GM21367 (cell line): ENCODE measurements around the gene GALR3.
"Not testable (repeated sequence)": the region's sequence is repeated elsewhere in the genome, so short reads cannot be mapped to it uniquely, and the experiment has no call there.

Experiments used
- ATAC-seq: cut with Tn5 transposase; IDR thresholded peaks from one replicate; pipeline ENCODE4 v1.9.1; 2021; ENCODE audit not compliant: unreplicated experiment

Gene GALR3, protein sequence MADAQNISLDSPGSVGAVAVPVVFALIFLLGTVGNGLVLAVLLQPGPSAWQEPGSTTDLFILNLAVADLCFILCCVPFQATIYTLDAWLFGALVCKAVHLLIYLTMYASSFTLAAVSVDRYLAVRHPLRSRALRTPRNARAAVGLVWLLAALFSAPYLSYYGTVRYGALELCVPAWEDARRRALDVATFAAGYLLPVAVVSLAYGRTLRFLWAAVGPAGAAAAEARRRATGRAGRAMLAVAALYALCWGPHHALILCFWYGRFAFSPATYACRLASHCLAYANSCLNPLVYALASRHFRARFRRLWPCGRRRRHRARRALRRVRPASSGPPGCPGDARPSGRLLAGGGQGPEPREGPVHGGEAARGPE

DNA sequence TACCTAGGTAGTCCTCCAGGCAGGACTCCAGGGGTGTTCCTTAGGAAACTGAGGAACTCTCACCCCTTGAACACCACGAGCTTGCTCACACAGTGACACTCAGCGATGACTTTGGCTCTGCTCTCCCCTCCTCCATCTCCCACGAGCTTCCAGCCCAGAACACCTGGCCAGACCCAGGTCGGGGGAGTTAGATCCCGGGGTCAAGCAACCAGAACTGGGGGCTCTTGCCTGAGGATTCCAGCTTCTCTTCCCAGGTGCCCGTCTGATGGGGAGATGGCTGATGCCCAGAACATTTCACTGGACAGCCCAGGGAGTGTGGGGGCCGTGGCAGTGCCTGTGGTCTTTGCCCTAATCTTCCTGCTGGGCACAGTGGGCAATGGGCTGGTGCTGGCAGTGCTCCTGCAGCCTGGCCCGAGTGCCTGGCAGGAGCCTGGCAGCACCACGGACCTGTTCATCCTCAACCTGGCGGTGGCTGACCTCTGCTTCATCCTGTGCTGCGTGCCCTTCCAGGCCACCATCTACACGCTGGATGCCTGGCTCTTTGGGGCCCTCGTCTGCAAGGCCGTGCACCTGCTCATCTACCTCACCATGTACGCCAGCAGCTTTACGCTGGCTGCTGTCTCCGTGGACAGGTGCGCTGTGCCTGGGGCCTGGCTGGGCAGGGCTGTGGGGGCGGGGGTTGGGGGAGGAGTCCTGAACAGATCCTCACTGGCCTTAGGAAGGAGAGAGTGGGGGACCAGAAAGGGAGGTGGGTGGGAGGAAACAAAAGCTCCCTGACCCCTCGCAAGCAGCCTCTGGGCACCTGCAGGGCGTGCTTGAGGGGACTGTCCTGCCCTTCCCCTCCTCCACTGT lies at the start of gene GALR3:
Gene GALR3, plus strand, starts transcription at position 249 of the 852 bp plus-strand sequence. Its CDS starts 25 bp downstream, at position 274.
- ATAC-seq, result no peak

DNA sequence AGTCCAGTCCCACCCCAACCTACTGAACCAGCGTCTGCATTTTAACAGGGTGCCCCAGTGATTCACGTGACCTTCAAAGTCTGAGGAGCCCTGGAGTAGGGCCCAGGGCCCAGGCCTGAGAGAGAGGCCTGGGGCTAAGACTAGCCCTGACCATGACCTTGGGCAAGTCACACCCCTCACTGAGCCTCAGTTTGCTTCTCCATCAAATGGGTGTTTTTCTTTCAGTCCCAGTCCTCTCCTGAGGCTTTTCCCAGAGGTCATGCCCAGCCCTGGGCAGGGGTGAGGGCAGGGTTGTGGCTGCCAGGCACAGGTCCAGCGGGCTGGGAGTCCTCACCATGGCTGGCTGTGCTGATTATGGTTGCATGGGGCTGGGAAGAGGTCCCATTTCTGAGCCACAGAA lies 48.5 kb upstream of the GALR3 start:
- ATAC-seq, result no peak

DNA sequence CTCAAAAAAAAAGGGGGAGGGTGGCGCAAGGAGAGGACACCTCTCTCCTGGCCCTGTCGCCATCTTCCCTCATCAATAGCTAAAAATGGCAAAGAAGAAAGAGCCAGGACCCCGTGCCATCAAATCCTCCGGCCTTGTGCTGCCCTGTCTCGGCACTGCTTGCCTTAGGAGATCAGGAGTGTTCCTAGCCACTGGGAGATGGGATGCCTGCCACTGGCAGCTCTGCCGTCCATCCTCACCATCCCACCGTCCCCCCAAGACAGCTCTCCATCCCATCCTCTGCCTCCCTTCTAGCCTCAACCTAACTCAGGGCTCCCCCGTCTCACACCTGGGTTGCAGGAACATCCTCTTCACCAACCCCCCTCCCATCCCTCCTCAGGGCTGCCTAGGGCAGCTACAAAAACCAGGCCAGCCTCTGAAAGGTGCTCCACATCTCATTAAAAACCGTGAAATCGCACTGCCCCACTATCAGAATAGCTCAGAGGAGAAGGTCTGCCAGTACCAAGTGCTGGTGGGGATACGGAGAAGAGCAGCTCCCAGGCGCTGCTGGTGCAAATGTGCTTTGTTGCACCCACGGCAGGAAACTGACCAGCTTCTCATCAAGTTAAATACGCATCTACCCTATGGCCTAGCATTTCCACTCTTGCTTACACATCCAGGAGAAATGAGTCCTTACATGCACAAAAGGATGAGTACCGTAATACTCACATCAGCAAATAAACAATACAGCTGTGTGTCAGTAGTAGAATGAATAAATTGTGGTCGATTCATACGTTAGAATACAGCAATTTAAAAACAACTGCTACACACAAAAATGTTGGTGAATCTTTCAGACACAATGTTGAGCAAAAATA lies 47.2 kb upstream of the GALR3 start:
- no peak for ATAC-seq

DNA sequence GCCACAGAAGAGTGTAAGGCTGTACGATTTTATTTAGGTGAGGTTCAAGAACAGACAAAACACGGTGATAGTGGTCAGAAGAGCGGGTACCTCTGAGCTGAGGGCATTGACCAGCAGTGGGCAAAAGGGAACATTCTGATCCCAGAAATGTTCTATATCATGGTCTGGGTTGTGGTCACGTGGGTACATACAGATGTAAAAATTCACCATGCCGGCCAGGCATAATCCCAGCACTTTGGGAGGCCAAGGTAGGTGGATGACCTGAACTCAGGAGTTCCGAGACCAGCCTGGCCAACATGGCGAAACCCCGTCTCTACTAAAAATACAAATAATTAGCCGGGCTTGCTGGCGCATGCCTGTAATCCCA lies 46.6 kb upstream of the GALR3 start:
- ATAC-seq, result no peak

DNA sequence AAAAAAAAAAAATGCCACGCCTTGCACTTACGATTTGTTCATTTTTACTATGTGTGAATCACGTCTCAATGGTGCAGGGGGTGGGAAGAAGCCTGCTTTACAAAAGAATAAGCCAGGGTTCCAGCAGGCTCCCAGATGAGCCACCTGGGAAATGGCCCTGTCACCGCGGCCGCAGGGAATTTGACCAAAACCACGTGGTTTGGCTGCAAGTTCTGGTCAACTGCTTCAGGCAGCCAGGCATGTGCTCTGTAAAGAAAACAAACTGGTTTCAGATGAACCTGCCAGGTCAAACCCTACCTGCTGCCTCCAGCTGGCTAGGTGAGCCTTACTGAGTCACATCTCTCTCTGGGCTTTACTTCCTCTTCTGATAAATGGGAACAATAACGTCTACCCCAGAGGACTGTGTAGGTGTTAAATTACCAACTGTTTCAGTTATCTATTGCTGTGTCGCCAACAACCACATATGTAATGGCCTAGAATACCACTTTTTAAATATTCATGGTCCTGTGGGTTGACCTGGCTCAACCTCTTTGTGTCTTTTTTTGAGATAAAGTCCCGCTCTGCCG lies 46.0 kb upstream of the GALR3 start:
- ATAC-seq, result no peak

DNA sequence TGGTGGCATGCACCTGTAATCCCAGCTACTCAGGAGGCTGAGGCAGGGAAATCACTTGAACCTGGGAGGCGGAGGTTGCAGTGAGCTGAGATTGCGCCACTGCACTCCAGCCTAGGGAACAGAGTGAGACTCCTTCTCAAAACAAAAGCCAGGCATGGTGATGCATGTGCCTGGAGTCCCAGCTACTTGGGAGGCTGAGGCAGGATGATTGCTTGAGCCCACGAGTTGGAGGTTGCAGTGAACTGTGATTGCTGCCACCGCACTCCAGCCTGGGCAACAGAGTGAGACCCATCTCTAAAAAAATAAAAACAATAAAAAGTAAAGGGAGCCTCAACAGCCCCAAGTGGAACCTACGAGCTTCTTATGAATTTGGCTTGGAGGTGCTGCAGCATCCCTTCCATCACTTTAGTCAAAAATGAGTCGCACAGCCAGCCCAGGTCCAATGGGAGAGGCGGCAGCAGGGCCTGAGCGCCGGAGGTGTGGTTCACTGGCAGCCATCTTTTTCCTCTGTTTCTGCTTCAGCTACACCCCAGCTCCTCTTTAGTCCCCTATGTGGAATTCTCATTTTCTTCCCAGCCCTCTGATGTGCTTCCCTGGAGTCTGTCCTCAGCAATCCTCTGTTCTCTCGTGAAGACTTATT lies 44.7 kb upstream of the GALR3 start:
- ATAC-seq, result no peak

DNA sequence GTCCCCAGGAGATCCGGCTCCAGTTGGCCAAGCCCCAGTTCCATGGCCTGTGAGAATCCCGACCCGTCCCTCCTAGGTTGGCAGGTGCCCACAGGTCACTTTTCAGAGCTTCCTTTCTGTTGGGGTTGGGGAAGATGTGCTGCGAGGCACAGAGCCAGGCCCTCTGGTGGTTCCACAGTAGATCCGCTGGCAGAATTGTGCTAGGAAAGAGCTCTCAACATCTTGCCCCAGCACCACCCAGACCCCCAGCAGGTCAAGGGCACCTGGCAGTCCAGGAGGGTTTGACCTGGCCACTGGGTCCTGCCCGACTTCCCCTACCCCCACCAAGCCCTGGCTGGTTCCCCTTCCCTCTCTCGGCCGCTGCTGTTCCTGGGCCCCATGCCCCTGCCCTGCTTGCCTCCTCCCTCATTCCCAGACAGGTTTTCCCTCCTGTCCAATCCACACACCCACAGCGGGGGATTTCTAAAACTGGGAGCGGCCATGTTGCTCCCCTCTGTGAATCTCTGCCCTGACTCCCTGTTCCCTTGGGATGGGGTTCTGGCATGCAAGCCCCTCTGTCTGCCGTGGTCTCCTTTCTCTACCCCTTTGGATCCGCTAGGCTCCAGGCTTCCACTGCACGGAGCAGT lies 41.6 kb upstream of the GALR3 start:
- ATAC-seq, result no peak

DNA sequence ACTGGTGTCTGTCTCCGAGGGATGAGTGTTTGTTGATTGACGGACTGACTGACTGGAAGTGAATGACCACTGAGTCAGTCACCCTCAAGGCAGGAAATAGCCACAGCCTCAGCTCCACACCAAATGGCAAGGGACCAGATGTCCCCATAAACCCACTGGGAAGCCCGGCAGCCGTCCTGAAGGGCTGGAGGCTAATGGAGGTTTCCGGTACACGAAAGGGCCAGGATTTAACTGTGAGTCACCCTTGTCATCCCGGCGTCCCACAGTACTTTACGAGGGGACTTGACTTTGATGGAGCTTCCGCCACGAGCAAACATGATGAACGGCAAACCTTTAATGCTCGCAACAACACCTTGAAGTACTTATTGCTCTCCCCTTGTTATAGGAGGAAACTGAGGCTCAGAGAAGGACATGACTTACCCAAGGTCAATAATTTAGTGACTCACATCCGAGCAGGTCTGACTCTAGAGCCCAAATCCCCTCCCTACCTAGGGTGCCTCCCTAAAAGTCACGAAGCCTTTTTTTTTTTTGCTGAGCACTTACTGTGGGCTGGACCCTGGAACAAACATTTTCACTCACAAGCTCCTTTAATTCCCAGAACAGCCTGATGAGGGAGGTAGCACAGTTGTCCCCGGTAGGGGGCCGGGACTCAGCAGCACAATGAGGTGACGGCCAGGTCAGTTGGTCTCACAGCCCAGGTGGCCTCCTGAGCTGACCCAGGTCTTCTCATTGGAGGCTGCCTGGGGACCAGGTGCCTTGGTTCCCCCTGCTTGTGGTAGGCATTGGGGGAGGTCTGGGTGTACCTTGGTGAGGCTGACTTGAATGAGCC lies 40.6 kb upstream of the GALR3 start:
- ATAC-seq, result no peak

DNA sequence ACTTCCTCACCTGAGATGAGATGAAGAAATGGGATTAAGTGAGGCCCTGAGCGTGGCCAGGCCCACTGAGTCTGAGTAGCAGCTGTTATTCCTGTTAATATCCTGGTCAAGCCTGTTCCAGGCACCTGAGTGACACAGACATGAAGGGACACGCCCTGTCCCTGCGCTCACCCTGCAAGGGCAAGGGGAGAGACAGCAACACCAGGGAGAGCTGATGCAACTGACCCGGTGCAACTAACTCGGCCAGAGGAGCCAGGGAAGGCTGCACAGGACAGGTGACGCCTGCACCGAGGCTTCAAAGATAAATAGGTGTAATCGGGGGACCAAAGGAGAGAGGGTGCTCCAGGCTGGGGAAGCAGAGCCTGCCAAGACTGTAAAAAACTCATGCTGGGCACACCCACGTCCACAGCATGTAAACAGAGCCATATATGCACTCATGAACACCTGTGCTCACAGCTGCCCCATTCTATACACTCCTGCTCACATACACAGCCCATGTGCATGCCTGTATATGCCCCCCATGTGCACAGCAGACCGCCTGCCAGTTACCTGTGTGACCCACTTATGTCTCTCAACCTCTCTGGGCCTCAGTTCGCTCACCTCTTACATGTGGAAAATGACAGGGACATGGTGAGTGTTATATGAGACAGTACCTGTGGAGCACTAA lies 38.2 kb upstream of the GALR3 start:
- no peak for ATAC-seq

DNA sequence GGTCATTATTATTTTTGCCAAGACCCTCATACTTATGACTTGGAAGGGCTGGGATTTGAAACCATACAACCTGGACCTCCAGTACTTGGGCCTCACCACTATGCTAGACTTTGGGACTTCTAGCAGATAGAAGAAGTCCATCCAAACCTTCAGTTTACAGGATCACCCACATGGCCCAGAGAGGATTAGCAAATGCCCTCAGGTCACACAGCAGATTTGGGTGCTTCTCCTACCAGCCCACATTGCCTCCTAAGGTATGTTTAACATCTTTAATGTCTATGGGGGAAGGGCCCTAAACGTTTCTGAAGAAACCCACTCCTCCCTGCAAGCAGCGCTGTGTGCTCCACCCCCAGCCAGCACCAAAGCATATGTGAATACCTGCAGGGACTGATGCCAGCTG lies 32.9 kb upstream of the GALR3 start:
- ATAC-seq, result no peak

DNA sequence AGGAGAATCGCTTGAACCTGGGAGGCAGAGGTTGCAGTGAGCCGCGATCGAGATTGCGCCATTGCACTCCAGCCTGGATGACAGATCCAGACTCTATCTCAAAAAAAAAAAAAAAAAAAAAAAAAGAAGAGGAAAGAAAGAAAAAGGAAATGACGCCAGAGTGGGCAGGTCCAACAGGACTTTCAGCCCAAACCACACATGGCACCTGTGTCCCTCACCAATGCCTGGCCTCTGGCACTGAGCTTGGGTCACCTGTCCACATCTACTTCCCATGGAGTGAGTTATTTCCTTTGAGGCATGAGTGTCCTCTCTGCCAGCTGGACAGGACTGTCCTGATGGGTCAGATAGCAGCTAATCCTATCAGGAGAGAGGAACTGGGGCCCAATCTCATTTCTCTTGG lies 30.7 kb upstream of the GALR3 start:
- ATAC-seq, result no peak

DNA sequence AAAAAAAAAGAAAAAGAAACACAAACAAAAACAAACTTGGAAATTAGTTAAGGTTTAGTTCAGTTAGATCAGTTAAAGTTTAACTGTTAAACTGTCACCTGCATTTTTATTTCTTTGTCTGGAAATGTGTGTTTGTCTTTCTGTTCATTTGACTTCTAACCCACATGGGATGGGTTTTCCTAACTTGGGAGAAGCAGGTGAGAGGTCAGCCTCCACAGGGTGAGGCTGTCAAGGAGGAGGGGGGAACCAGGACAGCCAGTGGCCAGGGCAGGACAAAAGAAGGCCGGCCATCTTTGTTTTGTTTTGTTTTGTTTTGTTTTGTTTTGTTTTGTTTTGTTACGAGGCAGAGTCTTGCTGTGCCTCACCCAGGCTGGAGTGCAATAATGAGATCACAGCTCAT lies 28.8 kb upstream of the GALR3 start:
- no peak for ATAC-seq

DNA sequence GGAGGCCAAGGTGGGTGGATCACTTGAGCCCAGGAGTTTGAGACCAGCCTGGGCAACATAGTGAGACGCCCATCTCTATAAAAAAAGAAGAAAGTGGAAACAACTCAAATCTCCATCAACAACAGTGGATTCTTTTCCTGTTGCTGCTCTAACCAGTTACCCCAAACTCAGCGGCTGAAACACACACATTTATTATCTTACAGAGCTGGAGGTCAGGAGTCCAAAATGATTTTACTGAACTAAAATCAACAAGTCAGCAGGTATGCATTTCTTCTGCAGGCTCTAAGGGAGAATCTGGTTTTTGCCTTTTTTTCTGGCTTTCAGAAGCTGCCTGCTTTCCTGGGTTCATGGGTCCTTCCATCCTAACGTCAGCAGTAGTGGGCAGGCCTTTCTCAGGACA lies 27.1 kb upstream of the GALR3 start:
- no peak for ATAC-seq

DNA sequence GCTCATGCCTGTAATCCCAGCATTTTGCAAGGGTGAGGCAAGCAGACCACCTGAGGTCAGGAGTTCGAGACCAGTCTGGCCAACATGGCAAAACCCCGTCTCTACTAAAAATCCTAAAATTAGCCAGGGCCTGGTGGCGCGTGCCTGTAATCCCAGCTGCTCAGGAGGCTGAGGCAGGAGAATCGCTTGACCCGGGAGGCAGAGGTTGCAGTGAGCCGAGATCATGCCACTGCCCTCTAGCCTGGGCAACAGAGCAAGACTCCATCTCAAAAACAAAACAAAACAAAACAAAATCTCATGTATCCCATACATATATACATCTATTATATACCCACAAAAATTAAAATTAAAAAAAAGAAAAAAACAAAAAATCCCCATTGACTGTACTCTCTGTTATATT lies 25.9 kb upstream of the GALR3 start:
- ATAC-seq, result not testable (repeated sequence)

DNA sequence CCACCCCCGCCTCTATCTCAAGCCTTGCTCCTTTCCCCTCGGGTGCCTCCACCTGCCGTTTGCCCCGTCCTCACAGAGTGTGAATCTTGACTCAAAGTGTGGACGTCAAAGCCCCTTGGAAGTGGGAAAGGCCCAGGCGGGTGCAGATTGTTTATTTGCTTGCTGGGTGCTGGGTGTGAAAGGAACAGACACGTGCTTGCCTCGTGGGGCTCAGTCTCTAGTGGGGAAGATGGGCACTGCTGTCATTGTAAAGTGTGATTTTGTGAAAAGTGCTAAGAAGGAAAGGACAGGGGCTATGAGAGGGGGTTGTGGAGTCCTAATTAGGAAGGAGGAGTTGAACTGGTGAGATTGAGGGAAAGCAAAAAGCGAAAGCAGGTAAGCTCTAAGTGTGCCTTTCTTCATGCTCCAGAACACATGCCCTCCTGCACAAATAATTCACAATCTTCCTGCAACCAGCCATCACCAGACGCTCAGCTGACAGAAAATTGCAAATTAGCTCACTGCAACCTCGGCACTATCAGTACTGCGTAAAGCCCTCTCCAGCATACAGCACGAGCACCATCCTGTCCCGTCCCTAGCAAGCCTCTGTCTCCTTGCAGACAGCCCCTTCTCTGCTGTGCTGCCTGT lies 25.2 kb upstream of the GALR3 start:
- ATAC-seq, result no peak

DNA sequence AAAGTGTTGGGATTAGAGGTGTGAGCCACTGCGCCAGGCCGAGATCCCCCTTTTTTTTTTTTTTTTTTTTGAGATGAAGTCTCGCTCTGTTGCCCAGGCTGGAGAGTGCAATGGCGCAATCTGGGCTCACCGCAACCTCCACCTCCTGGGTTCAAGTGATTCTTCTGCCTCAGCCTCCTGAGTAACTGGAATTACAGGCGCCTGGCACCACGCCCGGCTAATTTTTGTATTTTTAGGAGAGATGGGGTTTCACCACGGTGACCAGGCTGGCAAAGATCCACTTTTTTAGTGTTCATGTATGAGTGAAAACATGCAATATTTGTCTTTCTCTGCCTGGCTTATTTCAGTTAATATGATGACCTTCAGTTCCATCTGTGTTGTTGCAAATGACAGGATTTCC lies 23.2 kb upstream of the GALR3 start:
- not testable (repeated sequence) for ATAC-seq

DNA sequence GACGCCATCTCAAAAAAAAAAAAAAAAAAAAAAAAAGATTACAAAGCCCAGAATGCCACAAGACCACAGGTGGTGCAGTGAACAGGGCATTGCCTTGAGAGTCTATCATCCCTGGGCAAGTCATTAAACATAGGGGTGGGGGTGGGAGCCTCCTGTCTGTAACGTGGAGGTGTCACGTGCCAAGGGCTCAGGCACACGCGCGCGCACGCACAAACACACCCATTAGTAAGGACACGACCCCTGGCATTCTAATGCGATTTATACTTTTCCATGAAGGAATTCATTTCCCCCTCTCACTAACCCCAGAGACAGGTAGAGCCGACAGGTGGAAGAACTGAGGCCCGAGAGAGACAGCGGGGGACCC lies 21.3 kb upstream of the GALR3 start:
- ATAC-seq, result no peak
